Measurements from ENCODE around the gene ZSCAN23. TPM values are rescaled to one million over a fixed set of nuclear protein-coding genes. Genes with fewer than 3 reads are reported as not detected.
A peak's percentile ranks its signal among the peaks of the same experiment; 100 is the strongest.

ZSCAN23 gene
- total RNA-seq, 1 experiment from 2014 or later: 2.9 TPM

GRCh38 chr6:28390688-28391087 lies 52.6 kb downstream of the ZSCAN23 start:
- Histone ChIP-seq H3K79me2 (ENCODE audit: insufficient read depth, low read length) (no peaks in the 10 kb centered on the region; the same call in 1 of the 2 replicates), H3T11ph (ENCODE audit: low read length) (no peak overlapping the region), H3K9me3 (ENCODE audit: control insufficient read depth, low read depth, low read length) (no peaks in the 10 kb centered on the region), H4K91ac (ENCODE audit: insufficient read length, low read depth, low read length) (no peak overlapping the region), H3K18ac (ENCODE audit: insufficient read length, low read depth, low read length) (no peak overlapping the region), H3K56ac (ENCODE audit: insufficient read length, low read depth, low read length) (no peak overlapping the region), H3K23me2 (ENCODE audit: insufficient read length, low read depth, low read length, poor library complexity, severe bottlenecking) (no peaks in the 10 kb centered on the region), H3K4ac (ENCODE audit: low read depth, low read length) (no peak overlapping the region), H3K14ac (ENCODE audit: insufficient read depth, low read length) (no peak overlapping the region), H3K27me3 (ENCODE audit: insufficient read depth, low read length) (no peaks in the 10 kb centered on the region; the same call in 1 of the 2 replicates), H2BK120ac (ENCODE audit: low read depth, low read length, poor library complexity, severe bottlenecking) (no peak overlapping the region), H4K20me1 (ENCODE audit: control insufficient read depth, insufficient read depth, insufficient read length) (no peaks in the 10 kb centered on the region), H3K4me2 (ENCODE audit: insufficient read depth, insufficient read length, low read length) (no peak overlapping the region), H4K8ac (replicated peaks; ENCODE audit: insufficient read length, low read depth, low read length) (no peak overlapping the region), H3K23ac (ENCODE audit: insufficient read length, low read depth, low read length) (no peak overlapping the region), H2BK15ac (ENCODE audit: low read depth, low read length) (no peak overlapping the region), H2BK12ac (ENCODE audit: insufficient read length, low read depth, low read length) (no peak overlapping the region), H4K5ac (ENCODE audit: insufficient read length, low read depth, low read length) (no peak overlapping the region), H3K27ac (ENCODE audit: insufficient read length, low read depth, low read length) (no peak overlapping the region), H2BK5ac (ENCODE audit: insufficient read length, low read length) (no peak overlapping the region), H3K9ac (ENCODE audit: extremely low read depth, insufficient read length, low read length) (no peak overlapping the region), H2BK20ac (ENCODE audit: low read depth, low read length, poor library complexity, severe bottlenecking) (no peak overlapping the region), H2AFZ (ENCODE audit: low read length) (no peak overlapping the region), H2AK5ac (ENCODE audit: insufficient read length, low read length) (no peak overlapping the region), H3K79me1 (ENCODE audit: insufficient read depth, low read depth, low read length, poor library complexity, severe bottlenecking) (peaks cover 3% of the 10 kb centered on the region), H3K4me1 (ENCODE audit: insufficient read depth, low read length) (no peaks in the 10 kb centered on the region)
- TF ChIP-seq CTCF (conservative IDR thresholded peaks at IDR 0.05): no peak
- H3K36me3 Mint-ChIP-seq (ENCODE audit: insufficient read depth in 1 of 3, low read depth in 3 of 3): peaks cover 36 to 79% (median 69%) of the 10 kb centered on the region in 3 experiments; a peak in 6 of 7 replicates
- peak overlapping the region in 1 of 3 experiments; percentile 49; a peak in 1 of 7 replicates for H3K27ac Mint-ChIP-seq
- H3K4me3 Mint-ChIP-seq: no peak overlapping the region
- peaks cover 13 to 15% of the 10 kb centered on the region in 2 experiments for H3K4me1 Mint-ChIP-seq
- H3K9me3 Mint-ChIP-seq: no peaks in the 10 kb centered on the region
- DNase-seq: no peak
- no peaks in the 10 kb centered on the region for H3K27me3 Mint-ChIP-seq (ENCODE audit: low read depth)
- no CpG with 5 or more reads among the region's 8 CpGs for WGBS (ENCODE audit: extremely low coverage, insufficient read length, low lambda C conversion rate)

Measured in H9 (cell line).